HepG2 (cell line): ENCODE measurements around the gene SUN5. TPM values are rescaled to one million over a fixed set of nuclear protein-coding genes. Genes with fewer than 3 reads are reported as not detected.

Experiments
- ARNT ChIP-seq: fragments of 450-650 bp; IDR thresholded peaks from 2 replicates; pipeline ENCODE4 v1.6.1; 2017
- ARNT2 ChIP-seq: sonication (generic); formaldehyde crosslinking; IDR thresholded peaks from 2 replicates; pipeline ENCODE4 v1.8.0; 2022; ENCODE audit warnings: mild to moderate bottlenecking, low read depth, missing genetic modification reagents, moderate library complexity
- CEBPB ChIP-seq: IDR thresholded peaks from 2 replicates; pipeline ENCODE4 v1.6.1; 2011; ENCODE audit warnings: low read depth, low read length, improper control_type of control experiment, borderline replicate concordance
- KDM4B ChIP-seq: sonication (generic); formaldehyde crosslinking; IDR thresholded peaks from 2 replicates; pipeline ENCODE4 v1.4.0; 2020; ENCODE audit warnings: missing genetic modification reagents
- KMT2B ChIP-seq: IDR thresholded peaks from 2 replicates; pipeline ENCODE4 v1.6.1; 2016; ENCODE audit warnings: missing genetic modification reagents, missing compliant biosample characterization
- NCOA5 ChIP-seq: sonication (generic); formaldehyde crosslinking; IDR thresholded peaks from 2 replicates; pipeline ENCODE4 v1.4.0; 2020; ENCODE audit warnings: missing genetic modification reagents
- PAF1 ChIP-seq: IDR thresholded peaks from 2 replicates; pipeline ENCODE4 v1.6.1; 2016; ENCODE audit warnings: missing genetic modification reagents, missing compliant biosample characterization
- POLR2G ChIP-seq: fragments of 200-400 bp; formaldehyde crosslinking; IDR thresholded peaks from 2 replicates; pipeline ENCODE4 v1.6.1; 2018; ENCODE audit warnings: mild to moderate bottlenecking, low read depth, low read length, moderate library complexity
- SALL2 ChIP-seq: sonication (generic); formaldehyde crosslinking; IDR thresholded peaks from 2 replicates; pipeline ENCODE4 v1.8.1; 2023; ENCODE audit warnings: mild to moderate bottlenecking, missing genetic modification reagents, inconsistent platforms
- SMARCE1 ChIP-seq: fragments of 450-650 bp; IDR thresholded peaks from 2 replicates; pipeline ENCODE4 v1.6.1; 2017; ENCODE audit warnings: borderline replicate concordance
- SRSF1 ChIP-seq: fragments of 200-400 bp; formaldehyde crosslinking; optimal IDR thresholded peaks from 2 replicates; pipeline ENCODE3; 2017; ENCODE audit warnings: mild to moderate bottlenecking, low read depth, low read length, moderate library complexity
- TCF7 ChIP-seq: sonication (generic); IDR thresholded peaks from 2 replicates; pipeline ENCODE4 v1.6.1; 2016; ENCODE audit warnings: antibody characterized with exemption, low read depth
- TCF7L2 ChIP-seq: IDR thresholded peaks from 2 replicates; pipeline ENCODE4 v1.6.1; 2011; ENCODE audit warnings: mild to moderate bottlenecking, low read depth, low read length, moderate library complexity
- TFDP2 ChIP-seq: sonication (generic); formaldehyde crosslinking; IDR thresholded peaks from 2 replicates; pipeline ENCODE4 v1.4.0; 2020; ENCODE audit warnings: missing genetic modification reagents
- THAP8 ChIP-seq: sonication (generic); formaldehyde crosslinking; IDR thresholded peaks from 2 replicates; pipeline ENCODE4 v1.5.1; 2020; ENCODE audit warnings: missing genetic modification reagents, mild to moderate bottlenecking, borderline replicate concordance
- TRIM24 ChIP-seq: sonication (generic); formaldehyde crosslinking; IDR thresholded peaks from 2 replicates; pipeline ENCODE4 v1.8.0; 2022; ENCODE audit warnings: mild to moderate bottlenecking, missing genetic modification reagents
- YEATS2 ChIP-seq: sonication (generic); formaldehyde crosslinking; IDR thresholded peaks from 2 replicates; pipeline ENCODE4 v1.4.0; 2020; ENCODE audit warnings: missing genetic modification reagents, borderline replicate concordance
- ZC3H13 ChIP-seq: sonication (generic); formaldehyde crosslinking; IDR thresholded peaks from 2 replicates; pipeline ENCODE4 v1.8.1; 2023; ENCODE audit warnings: mild to moderate bottlenecking, missing genetic modification reagents, moderate library complexity
- ZNF33A ChIP-seq: sonication (generic); formaldehyde crosslinking; IDR thresholded peaks from 2 replicates; pipeline ENCODE4 v1.5.1; 2020; ENCODE audit warnings: missing genetic modification reagents, mild to moderate bottlenecking, moderate library complexity, borderline replicate concordance
- ZNF563 ChIP-seq: sonication (generic); formaldehyde crosslinking; IDR thresholded peaks from 2 replicates; pipeline ENCODE4 v1.8.0; 2022; ENCODE audit warnings: mild to moderate bottlenecking, moderate library complexity, missing genetic modification reagents
- ZNF704 ChIP-seq: sonication (generic); formaldehyde crosslinking; IDR thresholded peaks from 2 replicates; pipeline ENCODE4 v1.8.1; 2023; ENCODE audit warnings: mild to moderate bottlenecking, inconsistent platforms, moderate library complexity, missing genetic modification reagents, borderline replicate concordance
- ZNF777 ChIP-seq: sonication (generic); formaldehyde crosslinking; IDR thresholded peaks from 2 replicates; pipeline ENCODE4 v1.4.0; 2020; ENCODE audit warnings: missing genetic modification reagents
- ZNF883 ChIP-seq: sonication (generic); formaldehyde crosslinking; IDR thresholded peaks from 2 replicates; pipeline ENCODE4 v1.5.1; 2020; ENCODE audit warnings: mild to moderate bottlenecking, missing genetic modification reagents; ENCODE audit errors: not compliant biosample characterization
- ZSCAN12 ChIP-seq: sonication (generic); formaldehyde crosslinking; IDR thresholded peaks from 2 replicates; pipeline ENCODE4 v1.9.0; 2021; ENCODE audit warnings: mild to moderate bottlenecking, missing genetic modification reagents
- ZSCAN9 ChIP-seq: IDR thresholded peaks from 2 replicates; pipeline ENCODE4 v1.6.1; 2016; ENCODE audit warnings: borderline replicate concordance
- polyA plus RNA-seq, 8 experiments: library from polyadenylated mRNA; depleted of rRNA in 3 of 8; stranded (reverse) in 7 of 8; unstranded in 1 of 8; fragments of >200 nt; fragmentation: Illumina TruSeq in 4 of 8; extraction: Trizol in 4 of 8; gene quantifications; 2 replicates each; pipeline versions ENCODE4 v1.2.1 to v1.2.3, GENCODE V29; 2011 to 2016; ENCODE audit warnings: low read depth in 4 of 8, missing spikeins in 1 of 8, mixed read lengths in 1 of 8; ENCODE audit not compliant: insufficient read depth in 1 of 8
- total RNA-seq, 5 experiments: library from RNA; depleted of rRNA; stranded (reverse); fragments of >200 nt; fragmentation: Illumina TruSeq; extraction: Trizol; gene quantifications; 2 replicates each; pipeline ENCODE4 v1.2.3, GENCODE V29; 2016; ENCODE audit warnings: low read depth in 1 of 5
- TF ChIP-seq, protein P1 (sequence below): sonication (generic); formaldehyde crosslinking; IDR thresholded peaks from 2 replicates; pipeline ENCODE4 v1.8.0; 2022; ENCODE audit warnings: mild to moderate bottlenecking, missing genetic modification reagents; ENCODE audit not compliant: insufficient replicate concordance

SUN5 gene
- total and polyA plus RNA-seq, 2 of the 13 experiments (the other 11 are each of a cell fraction or from before 2014, with no cell fraction given): not detected

GRCh38 chr20:33009214-33010132 is 5.2 kb upstream of the SUN5 start (continued):
- TF ChIP-seq, protein P1, sequence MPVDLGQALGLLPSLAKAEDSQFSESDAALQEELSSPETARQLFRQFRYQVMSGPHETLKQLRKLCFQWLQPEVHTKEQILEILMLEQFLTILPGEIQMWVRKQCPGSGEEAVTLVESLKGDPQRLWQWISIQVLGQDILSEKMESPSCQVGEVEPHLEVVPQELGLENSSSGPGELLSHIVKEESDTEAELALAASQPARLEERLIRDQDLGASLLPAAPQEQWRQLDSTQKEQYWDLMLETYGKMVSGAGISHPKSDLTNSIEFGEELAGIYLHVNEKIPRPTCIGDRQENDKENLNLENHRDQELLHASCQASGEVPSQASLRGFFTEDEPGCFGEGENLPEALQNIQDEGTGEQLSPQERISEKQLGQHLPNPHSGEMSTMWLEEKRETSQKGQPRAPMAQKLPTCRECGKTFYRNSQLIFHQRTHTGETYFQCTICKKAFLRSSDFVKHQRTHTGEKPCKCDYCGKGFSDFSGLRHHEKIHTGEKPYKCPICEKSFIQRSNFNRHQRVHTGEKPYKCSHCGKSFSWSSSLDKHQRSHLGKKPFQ: peak; percentile 97
- TF ChIP-seq NCOA5 (CRISPR knock-in tag) (no peak), KMT2B (CRISPR knock-in tag) (0 out of 2 replicates have a peak, but pooled peaks have one; percentile 41), TCF7 (peak; percentile 84), CEBPB (no peak), ZNF704 (CRISPR knock-in tag) (peak; percentile 54; the same call in 1 of the 2 replicates), POLR2G (peak; percentile 93), THAP8 (CRISPR knock-in tag) (no peak), SRSF1 (peak; percentile 83), ZNF883 (CRISPR knock-in tag) (peak; percentile 96), ZNF777 (CRISPR knock-in tag) (no peak), ZSCAN12 (CRISPR knock-in tag) (no peak), ZNF563 (CRISPR knock-in tag) (peak; percentile 67; the same call in 1 of the 2 replicates), SALL2 (CRISPR knock-in tag) (peak; percentile 75; the same call in 1 of the 2 replicates), TCF7L2 (no peak; the same call in 1 of the 2 replicates), ZC3H13 (peak; percentile 88), ZNF33A (CRISPR knock-in tag) (no peak), PAF1 (CRISPR knock-in tag) (peak; percentile 49; the same call in 1 of the 2 replicates), TRIM24 (CRISPR knock-in tag) (no peak; the same call in 1 of the 2 replicates), ARNT2 (CRISPR knock-in tag) (peak; percentile 73; the same call in 1 of the 2 replicates), ZSCAN9 (CRISPR knock-in tag) (peak; percentile 99), KDM4B (peak; percentile 96), YEATS2 (peak; percentile 76; the same call in 1 of the 2 replicates), SMARCE1 (no peak), TFDP2 (CRISPR knock-in tag) (peak; percentile 57; the same call in 1 of the 2 replicates), ARNT (no peak)
